ENCODE data around the gene NDUFV1.
A peak's percentile ranks its signal among the peaks of the same experiment; 100 is the strongest.
"Not testable (repeated sequence)": the region's sequence is repeated elsewhere in the genome, so short reads cannot be mapped to it uniquely, and the experiment has no call there.

Gene NDUFV1

GRCh38 chr11:67583247-67584204 is 23.2 kb upstream of the NDUFV1 start, which contains the start of gene GSTP1:
GSTP1 (plus strand) TSS chr11:67583812; CDS start chr11:67583844, 32 bp downstream.
- H3K27me3 Mint-ChIP-seq, result peaks cover 16% of the 10 kb centered on the region
- peak within 1 kb of the TSS; percentile 88 for H3K4me3 Mint-ChIP-seq
- peak; percentile 83 for ATAC-seq
- H3K9me3 Mint-ChIP-seq, result peaks cover 6% of the 10 kb centered on the region
- H3K4me1 Mint-ChIP-seq, result peaks cover 76% of the 10 kb centered on the region
- H3K27ac Mint-ChIP-seq, result peak within 1 kb of the TSS; percentile 98
- H3K36me3 Mint-ChIP-seq, result peaks cover 30% of the 10 kb centered on the region

DNA sequence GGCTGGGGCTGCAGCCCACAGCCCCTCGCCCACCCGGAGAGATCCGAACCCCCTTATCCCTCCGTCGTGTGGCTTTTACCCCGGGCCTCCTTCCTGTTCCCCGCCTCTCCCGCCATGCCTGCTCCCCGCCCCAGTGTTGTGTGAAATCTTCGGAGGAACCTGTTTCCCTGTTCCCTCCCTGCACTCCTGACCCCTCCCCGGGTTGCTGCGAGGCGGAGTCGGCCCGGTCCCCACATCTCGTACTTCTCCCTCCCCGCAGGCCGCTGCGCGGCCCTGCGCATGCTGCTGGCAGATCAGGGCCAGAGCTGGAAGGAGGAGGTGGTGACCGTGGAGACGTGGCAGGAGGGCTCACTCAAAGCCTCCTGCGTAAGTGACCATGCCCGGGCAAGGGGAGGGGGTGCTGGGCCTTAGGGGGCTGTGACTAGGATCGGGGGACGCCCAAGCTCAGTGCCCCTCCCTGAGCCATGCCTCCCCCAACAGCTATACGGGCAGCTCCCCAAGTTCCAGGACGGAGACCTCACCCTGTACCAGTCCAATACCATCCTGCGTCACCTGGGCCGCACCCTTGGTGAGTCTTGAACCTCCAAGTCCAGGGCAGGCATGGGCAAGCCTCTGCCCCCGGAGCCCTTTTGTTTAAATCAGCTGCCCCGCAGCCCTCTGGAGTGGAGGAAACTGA is 22.4 kb upstream of the NDUFV1 start:
- H3K4me1 Mint-ChIP-seq, result peaks cover 72% of the 10 kb centered on the region
- H3K27ac Mint-ChIP-seq, result peak overlapping the region; percentile 98
- H3K4me3 Mint-ChIP-seq, result peak overlapping the region; percentile 85
- peaks cover 30% of the 10 kb centered on the region for H3K36me3 Mint-ChIP-seq
- peaks cover 6% of the 10 kb centered on the region for H3K9me3 Mint-ChIP-seq
- peak; percentile 2 for ATAC-seq
- peaks cover 15% of the 10 kb centered on the region for H3K27me3 Mint-ChIP-seq

DNA sequence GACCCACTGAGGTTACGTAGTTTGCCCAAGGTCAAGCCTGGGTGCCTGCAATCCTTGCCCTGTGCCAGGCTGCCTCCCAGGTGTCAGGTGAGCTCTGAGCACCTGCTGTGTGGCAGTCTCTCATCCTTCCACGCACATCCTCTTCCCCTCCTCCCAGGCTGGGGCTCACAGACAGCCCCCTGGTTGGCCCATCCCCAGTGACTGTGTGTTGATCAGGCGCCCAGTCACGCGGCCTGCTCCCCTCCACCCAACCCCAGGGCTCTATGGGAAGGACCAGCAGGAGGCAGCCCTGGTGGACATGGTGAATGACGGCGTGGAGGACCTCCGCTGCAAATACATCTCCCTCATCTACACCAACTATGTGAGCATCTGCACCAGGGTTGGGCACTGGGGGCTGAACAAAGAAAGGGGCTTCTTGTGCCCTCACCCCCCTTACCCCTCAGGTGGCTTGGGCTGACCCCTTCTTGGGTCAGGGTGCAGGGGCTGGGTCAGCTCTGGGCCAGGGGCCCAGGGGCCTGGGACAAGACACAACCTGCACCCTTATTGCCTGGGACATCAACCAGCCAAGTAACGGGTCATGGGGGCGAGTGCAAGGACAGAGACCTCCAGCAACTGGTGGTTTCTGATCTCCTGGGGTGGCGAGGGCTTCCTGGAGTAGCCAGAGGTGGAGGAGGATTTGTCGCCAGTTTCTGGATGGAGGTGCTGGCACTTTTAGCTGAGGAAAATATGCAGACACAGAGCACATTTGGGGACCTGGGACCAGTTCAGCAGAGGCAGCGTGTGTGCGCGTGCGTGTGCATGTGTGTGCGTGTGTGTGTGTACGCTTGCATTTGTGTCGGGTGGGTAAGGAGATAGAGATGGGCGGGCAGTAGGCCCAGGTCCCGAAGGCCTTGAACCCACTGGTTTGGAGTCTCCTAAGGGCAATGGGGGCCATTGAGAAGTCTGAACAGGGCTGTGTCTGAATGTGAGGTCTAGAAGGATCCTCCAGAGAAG is 21.6 kb upstream of the NDUFV1 start:
- Mint-ChIP-seq H3K27me3 (peaks cover 6% of the 10 kb centered on the region), H3K36me3 (peaks cover 30% of the 10 kb centered on the region), H3K4me1 (peaks cover 69% of the 10 kb centered on the region), H3K9me3 (peaks cover 6% of the 10 kb centered on the region), H3K27ac (peak overlapping the region; percentile 98), H3K4me3 (peak overlapping the region; percentile 85)
- no peak for ATAC-seq

DNA sequence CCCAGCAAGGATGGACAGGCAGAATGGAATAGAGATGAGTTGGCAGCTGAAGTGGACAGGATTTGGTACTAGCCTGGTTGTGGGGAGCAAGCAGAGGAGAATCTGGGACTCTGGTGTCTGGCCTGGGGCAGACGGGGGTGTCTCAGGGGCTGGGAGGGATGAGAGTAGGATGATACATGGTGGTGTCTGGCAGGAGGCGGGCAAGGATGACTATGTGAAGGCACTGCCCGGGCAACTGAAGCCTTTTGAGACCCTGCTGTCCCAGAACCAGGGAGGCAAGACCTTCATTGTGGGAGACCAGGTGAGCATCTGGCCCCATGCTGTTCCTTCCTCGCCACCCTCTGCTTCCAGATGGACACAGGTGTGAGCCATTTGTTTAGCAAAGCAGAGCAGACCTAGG is 20.8 kb upstream of the NDUFV1 start:
- no peak for ATAC-seq
- Mint-ChIP-seq H3K9me3 (peaks cover 6% of the 10 kb centered on the region), H3K36me3 (peaks cover 30% of the 10 kb centered on the region), H3K4me3 (peak overlapping the region; percentile 85), H3K27me3 (no peaks in the 10 kb centered on the region), H3K4me1 (peaks cover 71% of the 10 kb centered on the region), H3K27ac (peak overlapping the region; percentile 98)

GRCh38 chr11:67586568-67587250 is 20.0 kb upstream of the NDUFV1 start:
- Mint-ChIP-seq H3K27ac (peak overlapping the region; percentile 98), H3K36me3 (peaks cover 30% of the 10 kb centered on the region), H3K9me3 (peaks cover 6% of the 10 kb centered on the region), H3K4me1 (peaks cover 71% of the 10 kb centered on the region), H3K27me3 (no peaks in the 10 kb centered on the region), H3K4me3 (peak overlapping the region; percentile 19)
- ATAC-seq, result no peak

GRCh38 chr11:67588136-67588503 is 18.6 kb upstream of the NDUFV1 start:
- Mint-ChIP-seq H3K4me1 (peaks cover 60% of the 10 kb centered on the region), H3K36me3 (peaks cover 30% of the 10 kb centered on the region), H3K27me3 (no peaks in the 10 kb centered on the region), H3K4me3 (peak overlapping the region; percentile 46), H3K9me3 (peaks cover 6% of the 10 kb centered on the region), H3K27ac (peak overlapping the region; percentile 98)
- peak; percentile 74 for ATAC-seq

DNA sequence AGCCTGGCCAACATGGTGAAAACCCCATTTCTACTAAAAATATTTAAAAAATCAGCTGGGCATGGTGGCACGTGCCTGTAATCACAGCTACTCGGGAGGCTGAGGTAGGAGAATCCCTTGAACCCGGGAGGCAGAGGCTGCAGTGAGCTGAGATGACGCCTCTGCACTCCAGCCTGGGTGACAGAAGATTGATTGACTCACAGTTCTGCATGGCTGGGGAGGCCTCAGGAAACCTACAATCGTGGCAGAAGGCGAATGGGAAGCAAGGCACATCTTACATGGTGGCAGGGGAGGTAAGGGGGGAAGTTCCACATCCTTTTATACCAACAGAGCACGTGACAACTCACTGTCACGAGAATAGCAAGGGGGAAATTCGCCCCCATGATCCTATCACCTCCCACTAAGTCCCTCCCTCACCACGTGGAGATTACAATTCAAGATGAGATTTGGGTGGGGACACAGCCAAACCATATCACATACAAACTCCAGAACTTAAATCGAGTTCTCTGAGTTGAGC is 17.8 kb upstream of the NDUFV1 start:
- Mint-ChIP-seq H3K27ac (peak overlapping the region; percentile 98), H3K36me3 (peaks cover 30% of the 10 kb centered on the region), H3K4me1 (peaks cover 55% of the 10 kb centered on the region)
- not testable (repeated sequence) for H3K27me3 Mint-ChIP-seq, H3K9me3 Mint-ChIP-seq, H3K4me3 Mint-ChIP-seq, ATAC-seq

- no peak overlapping the region for H3K27ac Mint-ChIP-seq
- H3K36me3 Mint-ChIP-seq, result no peaks in the 10 kb centered on the region
- peaks cover 17% of the 10 kb centered on the region for H3K4me1 Mint-ChIP-seq
- ATAC-seq, result no peak
- H3K9me3 Mint-ChIP-seq, result peaks cover 2% of the 10 kb centered on the region
- H3K4me3 Mint-ChIP-seq, result no peak overlapping the region
- H3K27me3 Mint-ChIP-seq, result no peaks in the 10 kb centered on the region
Observed at GRCh38 chr11:67592880-67593564, 13.7 kb upstream of the NDUFV1 start.

DNA sequence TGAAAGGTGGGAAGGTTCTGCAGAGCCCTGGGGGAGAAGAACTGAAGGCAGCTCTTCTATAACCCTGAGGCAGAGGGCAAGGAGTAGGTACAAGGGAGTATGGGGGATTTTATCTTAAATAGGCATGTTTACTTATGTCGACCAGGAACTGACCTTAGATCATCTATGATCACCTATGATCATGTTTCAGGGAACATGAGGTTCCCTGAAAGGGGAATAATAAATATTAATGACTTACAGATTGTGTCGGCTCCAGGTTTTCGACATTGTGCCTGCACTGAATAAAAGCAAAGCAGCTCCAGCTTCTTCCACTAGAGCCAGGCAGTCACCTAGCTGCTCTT is 13.2 kb upstream of the NDUFV1 start:
- no peak for ATAC-seq
- Mint-ChIP-seq H3K36me3 (no peaks in the 10 kb centered on the region), H3K27ac (no peak overlapping the region), H3K4me3 (no peak overlapping the region), H3K27me3 (no peaks in the 10 kb centered on the region), H3K9me3 (peaks cover 2% of the 10 kb centered on the region), H3K4me1 (peaks cover 13% of the 10 kb centered on the region)

DNA sequence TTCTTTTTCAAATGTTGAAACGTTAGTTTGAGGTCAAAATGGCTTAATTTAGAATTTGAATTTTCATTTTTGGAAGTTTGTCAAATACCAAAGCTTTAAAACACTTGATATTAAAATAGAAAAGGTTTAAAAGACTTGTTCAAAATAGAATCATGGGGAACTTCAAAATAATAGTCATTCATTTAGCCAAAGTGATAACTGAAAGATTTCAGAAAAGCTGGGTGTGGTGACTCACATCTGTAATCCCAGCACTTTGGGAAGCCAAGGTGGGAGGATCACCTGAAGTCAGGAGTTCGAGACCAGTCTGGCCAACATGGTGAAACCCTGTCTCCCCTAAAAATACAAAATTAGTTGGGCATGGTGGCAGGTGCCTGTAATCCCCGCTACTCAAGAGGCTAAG is 12.3 kb upstream of the NDUFV1 start:
- no peak overlapping the region for H3K27ac Mint-ChIP-seq
- no peaks in the 10 kb centered on the region for H3K27me3 Mint-ChIP-seq
- peaks cover 17% of the 10 kb centered on the region for H3K4me1 Mint-ChIP-seq
- no peak overlapping the region for H3K4me3 Mint-ChIP-seq
- H3K9me3 Mint-ChIP-seq, result peaks cover 2% of the 10 kb centered on the region
- no peaks in the 10 kb centered on the region for H3K36me3 Mint-ChIP-seq
- no peak for ATAC-seq

- Mint-ChIP-seq H3K9me3 (peaks cover 2% of the 10 kb centered on the region), H3K36me3 (no peaks in the 10 kb centered on the region)
- no peak for ATAC-seq
Observed at GRCh38 chr11:67596753-67597300, 9.9 kb upstream of the NDUFV1 start.

DNA sequence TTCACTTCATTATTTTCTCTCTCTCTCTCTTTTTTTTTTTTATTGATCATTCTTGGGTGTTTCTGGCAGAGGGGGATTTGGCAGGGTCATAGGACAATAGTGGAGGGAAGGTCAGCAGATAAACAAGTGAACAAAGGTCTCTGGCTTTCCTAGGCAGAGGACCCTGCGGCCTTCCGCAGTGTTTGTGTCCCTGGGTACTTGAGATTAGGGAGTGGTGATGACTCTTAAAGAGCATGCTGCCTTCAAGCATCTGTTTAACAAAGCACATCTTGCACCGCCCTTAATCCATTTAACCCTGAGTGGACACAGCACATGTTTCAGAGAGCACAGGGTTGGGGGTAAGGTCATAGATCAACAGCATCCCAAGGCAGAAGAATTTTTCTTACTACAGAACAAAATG is 9.3 kb upstream of the NDUFV1 start:
- not testable (repeated sequence) for H3K27me3 Mint-ChIP-seq, H3K9me3 Mint-ChIP-seq, H3K27ac Mint-ChIP-seq, H3K4me3 Mint-ChIP-seq, H3K36me3 Mint-ChIP-seq, ATAC-seq
- peaks cover 22% of the 10 kb centered on the region for H3K4me1 Mint-ChIP-seq

More at GRCh38 chr11:67596753-67597300, 9.9 kb upstream of the NDUFV1 start:
- Mint-ChIP-seq H3K4me1 (peaks cover 22% of the 10 kb centered on the region), H3K27me3 (no peaks in the 10 kb centered on the region), H3K4me3 (no peak overlapping the region), H3K27ac (no peak overlapping the region)

DNA sequence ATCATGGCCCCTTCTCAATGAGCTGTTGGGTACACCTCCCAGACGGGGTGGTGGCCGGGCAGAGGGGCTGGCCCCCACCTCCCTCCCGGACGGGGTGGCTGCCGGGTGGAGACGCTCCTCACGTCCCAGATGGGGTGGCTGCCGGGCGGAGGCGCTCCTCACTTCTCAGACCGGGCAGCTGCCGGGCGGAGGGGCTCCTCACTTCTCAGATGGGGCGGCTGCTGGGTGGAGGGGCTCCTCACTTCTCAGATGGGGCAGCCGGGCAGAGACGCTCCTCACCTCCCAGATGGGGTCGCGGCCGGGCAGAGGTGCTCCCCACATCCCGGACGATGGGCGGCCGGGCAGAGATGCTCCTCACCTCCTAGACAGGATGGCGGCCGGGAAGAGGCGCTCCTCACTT is 8.8 kb upstream of the NDUFV1 start:
- not testable (repeated sequence) for H3K36me3 Mint-ChIP-seq, H3K27ac Mint-ChIP-seq, H3K27me3 Mint-ChIP-seq, ATAC-seq, H3K9me3 Mint-ChIP-seq, H3K4me3 Mint-ChIP-seq
- H3K4me1 Mint-ChIP-seq, result peaks cover 22% of the 10 kb centered on the region

Data from stimulated activated memory B cell treated with anti-CD40 and anti-IgM and Interleukin-4, amounts not matched to agents 10 μg/mL and 1 μg/mL and 100 μg/mL, for 72 hours (primary cell).